Measurements from ENCODE around the gene CCDC85C.

CCDC85C gene

DNA sequence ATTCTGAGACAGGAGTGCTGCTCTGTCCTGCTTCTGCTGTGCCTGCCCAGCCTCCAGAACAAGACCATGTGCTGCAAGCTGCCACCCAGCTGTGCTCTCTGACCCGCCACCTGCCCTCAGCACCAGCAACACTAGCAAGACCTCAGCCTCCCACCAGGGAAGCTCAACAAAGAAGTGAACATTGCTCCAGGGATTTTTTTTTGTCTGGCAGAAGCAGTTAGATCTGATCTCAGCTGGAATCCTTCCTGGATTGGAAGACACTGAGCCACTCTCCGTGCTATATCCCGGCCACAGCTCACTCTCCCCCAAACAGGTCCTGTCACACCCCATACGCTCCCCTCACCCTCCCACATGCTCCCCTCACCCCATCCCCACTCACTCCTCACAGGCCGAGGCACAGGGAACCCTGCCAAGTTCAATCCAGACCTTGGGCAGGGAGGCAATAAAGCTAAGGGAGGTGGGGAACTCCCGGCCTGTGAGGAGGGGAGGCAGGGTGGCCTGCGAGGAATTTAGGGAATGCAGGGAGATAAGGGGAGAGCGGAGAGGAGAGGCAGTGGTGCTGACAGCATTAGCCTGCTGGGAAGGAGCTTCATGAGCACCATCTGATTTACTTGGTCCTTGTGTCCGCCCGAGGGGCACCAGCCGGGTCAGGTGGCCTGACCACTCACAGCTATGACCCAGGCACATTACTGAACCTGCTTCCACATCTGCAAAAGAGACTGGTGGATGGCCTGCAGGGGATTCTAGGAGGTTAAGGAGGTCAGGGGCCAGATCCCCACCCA, 29.7 kb downstream of the CCDC85C start:
- TF ChIP-seq NFIC (IDR thresholded peaks at IDR 0.05) = peak; percentile 89
- TF ChIP-seq ZBTB7A (IDR thresholded peaks at IDR 0.05; ENCODE audit: low read depth) = peak; percentile 76; the same call in 1 of the 2 replicates
- TF ChIP-seq TAF1 (IDR thresholded peaks at IDR 0.05; ENCODE audit: low read depth) = no peak
- TF ChIP-seq EP300 (IDR thresholded peaks at IDR 0.05; ENCODE audit: borderline replicate concordance) = peak; percentile 93
- peak; percentile 96 for TF ChIP-seq MAX (IDR thresholded peaks at IDR 0.05)
- TF ChIP-seq, protein P1, sequence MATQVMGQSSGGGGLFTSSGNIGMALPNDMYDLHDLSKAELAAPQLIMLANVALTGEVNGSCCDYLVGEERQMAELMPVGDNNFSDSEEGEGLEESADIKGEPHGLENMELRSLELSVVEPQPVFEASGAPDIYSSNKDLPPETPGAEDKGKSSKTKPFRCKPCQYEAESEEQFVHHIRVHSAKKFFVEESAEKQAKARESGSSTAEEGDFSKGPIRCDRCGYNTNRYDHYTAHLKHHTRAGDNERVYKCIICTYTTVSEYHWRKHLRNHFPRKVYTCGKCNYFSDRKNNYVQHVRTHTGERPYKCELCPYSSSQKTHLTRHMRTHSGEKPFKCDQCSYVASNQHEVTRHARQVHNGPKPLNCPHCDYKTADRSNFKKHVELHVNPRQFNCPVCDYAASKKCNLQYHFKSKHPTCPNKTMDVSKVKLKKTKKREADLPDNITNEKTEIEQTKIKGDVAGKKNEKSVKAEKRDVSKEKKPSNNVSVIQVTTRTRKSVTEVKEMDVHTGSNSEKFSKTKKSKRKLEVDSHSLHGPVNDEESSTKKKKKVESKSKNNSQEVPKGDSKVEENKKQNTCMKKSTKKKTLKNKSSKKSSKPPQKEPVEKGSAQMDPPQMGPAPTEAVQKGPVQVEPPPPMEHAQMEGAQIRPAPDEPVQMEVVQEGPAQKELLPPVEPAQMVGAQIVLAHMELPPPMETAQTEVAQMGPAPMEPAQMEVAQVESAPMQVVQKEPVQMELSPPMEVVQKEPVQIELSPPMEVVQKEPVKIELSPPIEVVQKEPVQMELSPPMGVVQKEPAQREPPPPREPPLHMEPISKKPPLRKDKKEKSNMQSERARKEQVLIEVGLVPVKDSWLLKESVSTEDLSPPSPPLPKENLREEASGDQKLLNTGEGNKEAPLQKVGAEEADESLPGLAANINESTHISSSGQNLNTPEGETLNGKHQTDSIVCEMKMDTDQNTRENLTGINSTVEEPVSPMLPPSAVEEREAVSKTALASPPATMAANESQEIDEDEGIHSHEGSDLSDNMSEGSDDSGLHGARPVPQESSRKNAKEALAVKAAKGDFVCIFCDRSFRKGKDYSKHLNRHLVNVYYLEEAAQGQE (IDR thresholded peaks at IDR 0.05; ENCODE audit: low read depth) = no peak
- TF ChIP-seq CREB1 (IDR thresholded peaks at IDR 0.05; ENCODE audit: low read depth) = no peak
- TF ChIP-seq YY1 (IDR thresholded peaks at IDR 0.05; ENCODE audit: low read depth) = peak; percentile 56; the same call in 1 of the 2 replicates
- peak; percentile 96 for TF ChIP-seq TEAD4 (IDR thresholded peaks at IDR 0.05)
- peak; percentile 84 for TF ChIP-seq USF1 (IDR thresholded peaks at IDR 0.05)
- peak; percentile 81 for TF ChIP-seq CEBPB (IDR thresholded peaks at IDR 0.05)
- peak; percentile 32; the same call in 1 of the 2 replicates for TF ChIP-seq RAD21 (IDR thresholded peaks at IDR 0.05; ENCODE audit: low read depth)
- TF ChIP-seq TCF12 (IDR thresholded peaks at IDR 0.05; ENCODE audit: low read depth) = peak; percentile 97
- no peak for TF ChIP-seq EGR1 (IDR thresholded peaks at IDR 0.05)
- TF ChIP-seq FOXM1 (IDR thresholded peaks at IDR 0.05; ENCODE audit: borderline replicate concordance, low read depth) = peak; percentile 71

- TF ChIP-seq EP300 (IDR thresholded peaks at IDR 0.05; ENCODE audit: borderline replicate concordance) (no peak), EGR1 (IDR thresholded peaks at IDR 0.05) (no peak), TEAD4 (IDR thresholded peaks at IDR 0.05) (no peak), RAD21 (IDR thresholded peaks at IDR 0.05; ENCODE audit: low read depth) (no peak), NFIC (IDR thresholded peaks at IDR 0.05) (no peak)
Measured at GRCh38 chr14:99573436-99574098, 30.4 kb downstream of the CCDC85C start.

DNA sequence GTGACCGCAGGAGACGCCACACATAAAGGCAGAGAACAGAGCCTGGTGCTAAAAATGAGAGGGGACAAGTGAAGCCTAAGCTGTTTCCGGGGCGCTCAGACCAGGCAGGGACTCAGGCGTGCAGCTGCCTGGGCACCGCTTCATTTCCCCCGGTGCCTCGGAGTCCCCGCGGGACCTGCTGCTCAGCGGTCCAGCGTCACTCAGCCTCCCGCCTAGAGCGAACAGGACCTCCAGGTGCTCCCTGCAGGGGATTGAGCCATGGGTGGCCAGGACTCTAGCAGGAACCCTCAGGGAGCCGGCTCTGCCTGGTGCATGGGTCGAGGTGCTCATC, 31.0 kb downstream of the CCDC85C start:
- TF ChIP-seq MAX (IDR thresholded peaks at IDR 0.05) (0 out of 2 replicates have a peak, but pooled peaks have one; percentile 28), TAF1 (IDR thresholded peaks at IDR 0.05; ENCODE audit: low read depth) (0 out of 2 replicates have a peak, but pooled peaks have one; percentile 15)
- TF ChIP-seq, protein P1 (IDR thresholded peaks at IDR 0.05; ENCODE audit: low read depth) = no peak

- TF ChIP-seq TCF12 (IDR thresholded peaks at IDR 0.05; ENCODE audit: low read depth) = no peak
- TF ChIP-seq NFIC (IDR thresholded peaks at IDR 0.05) = no peak
- no peak for TF ChIP-seq TEAD4 (IDR thresholded peaks at IDR 0.05)
- no peak for TF ChIP-seq MAX (IDR thresholded peaks at IDR 0.05)
- TF ChIP-seq USF1 (IDR thresholded peaks at IDR 0.05) = no peak
- TF ChIP-seq, protein P1 (IDR thresholded peaks at IDR 0.05; ENCODE audit: low read depth) = no peak
Measured at GRCh38 chr14:99572173-99572999, 31.6 kb downstream of the CCDC85C start.
